HepG2 (cell line): ENCODE data around the gene RSPH9. TPM values are rescaled to one million over a fixed set of nuclear protein-coding genes. Genes with fewer than 3 reads are reported as not detected.

Source experiments
- IKZF4 ChIP-seq: sonication (generic); formaldehyde crosslinking; IDR thresholded peaks from 2 replicates; pipeline ENCODE4 v1.5.1; 2020; ENCODE audit warnings: borderline replicate concordance, mild to moderate bottlenecking, low read depth, missing genetic modification reagents; ENCODE audit errors: not compliant biosample characterization
- ZNF652 ChIP-seq: IDR thresholded peaks from 2 replicates; pipeline ENCODE4 v1.6.1; 2016; ENCODE audit warnings: low read depth, borderline replicate concordance
- ZNF782 ChIP-seq: sonication (generic); formaldehyde crosslinking; IDR thresholded peaks from 2 replicates; pipeline ENCODE4 v1.4.0; 2020; ENCODE audit warnings: missing genetic modification reagents, mild to moderate bottlenecking, borderline replicate concordance
- polyA plus RNA-seq, 8 experiments: library from polyadenylated mRNA; depleted of rRNA in 3 of 8; stranded (reverse) in 7 of 8; unstranded in 1 of 8; fragments of >200 nt; fragmentation: Illumina TruSeq in 4 of 8; extraction: Trizol in 4 of 8; gene quantifications; 2 replicates each; pipeline versions ENCODE4 v1.2.1 to v1.2.3, GENCODE V29; 2011 to 2016; ENCODE audit warnings: low read depth in 4 of 8, missing spikeins in 1 of 8, mixed read lengths in 1 of 8; ENCODE audit not compliant: insufficient read depth in 1 of 8
- total RNA-seq, 5 experiments: library from RNA; depleted of rRNA; stranded (reverse); fragments of >200 nt; fragmentation: Illumina TruSeq; extraction: Trizol; gene quantifications; 2 replicates each; pipeline ENCODE4 v1.2.3, GENCODE V29; 2016; ENCODE audit warnings: low read depth in 1 of 5
- TF ChIP-seq, protein P1 (sequence below): sonication (generic); formaldehyde crosslinking; IDR thresholded peaks from 2 replicates; pipeline ENCODE4 v1.5.1; 2020; ENCODE audit warnings: mild to moderate bottlenecking, missing genetic modification reagents, borderline replicate concordance
- TF ChIP-seq, protein P2 (sequence below): sonication (generic); formaldehyde crosslinking; IDR thresholded peaks from 2 replicates; pipeline ENCODE4 v1.9.0; 2021; ENCODE audit warnings: missing genetic modification reagents, borderline replicate concordance

The RSPH9 gene
- total and polyA plus RNA-seq, 2 of the 13 experiments (the other 11 are each of a cell fraction or from before 2014, with no cell fraction given), result 0.04 TPM; not detected in 1

DNA sequence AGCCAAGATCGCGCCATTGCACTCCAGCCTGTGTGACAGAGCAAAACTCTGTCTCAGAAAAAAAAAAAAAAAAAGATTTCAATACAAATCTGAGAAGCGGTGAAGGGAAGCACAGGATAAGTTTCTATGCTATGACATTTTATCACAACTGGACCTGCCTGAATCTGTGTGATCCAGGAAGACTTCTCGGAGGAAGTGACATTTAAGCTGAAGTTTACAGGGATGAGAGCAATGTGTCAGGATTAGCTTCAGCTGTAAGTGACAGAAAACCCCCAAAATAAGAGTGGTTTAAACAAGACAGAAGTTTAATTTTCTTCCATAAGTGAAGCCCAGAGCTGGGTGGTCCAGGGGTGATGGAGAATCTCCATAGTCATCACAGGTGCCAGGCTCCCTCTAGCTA lies 76.2 kb downstream of the RSPH9 start (continued):
- TF ChIP-seq IKZF4 (CRISPR knock-in tag) (no peak), ZNF652 (no peak), ZNF782 (CRISPR knock-in tag) (no peak)
- TF ChIP-seq, protein P1, sequence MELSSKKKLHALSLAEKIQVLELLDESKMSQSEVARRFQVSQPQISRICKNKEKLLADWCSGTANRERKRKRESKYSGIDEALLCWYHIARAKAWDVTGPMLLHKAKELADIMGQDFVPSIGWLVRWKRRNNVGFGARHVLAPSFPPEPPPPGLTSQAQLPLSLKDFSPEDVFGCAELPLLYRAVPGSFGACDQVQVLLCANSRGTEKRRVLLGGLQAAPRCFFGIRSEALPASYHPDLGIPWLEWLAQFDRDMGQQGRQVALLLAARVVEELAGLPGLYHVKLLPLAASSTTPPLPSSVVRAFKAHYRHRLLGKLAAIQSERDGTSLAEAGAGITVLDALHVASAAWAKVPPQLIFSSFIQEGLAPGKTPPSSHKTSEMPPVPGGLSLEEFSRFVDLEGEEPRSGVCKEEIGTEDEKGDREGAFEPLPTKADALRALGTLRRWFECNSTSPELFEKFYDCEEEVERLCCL, result no peak
- TF ChIP-seq, protein P2, sequence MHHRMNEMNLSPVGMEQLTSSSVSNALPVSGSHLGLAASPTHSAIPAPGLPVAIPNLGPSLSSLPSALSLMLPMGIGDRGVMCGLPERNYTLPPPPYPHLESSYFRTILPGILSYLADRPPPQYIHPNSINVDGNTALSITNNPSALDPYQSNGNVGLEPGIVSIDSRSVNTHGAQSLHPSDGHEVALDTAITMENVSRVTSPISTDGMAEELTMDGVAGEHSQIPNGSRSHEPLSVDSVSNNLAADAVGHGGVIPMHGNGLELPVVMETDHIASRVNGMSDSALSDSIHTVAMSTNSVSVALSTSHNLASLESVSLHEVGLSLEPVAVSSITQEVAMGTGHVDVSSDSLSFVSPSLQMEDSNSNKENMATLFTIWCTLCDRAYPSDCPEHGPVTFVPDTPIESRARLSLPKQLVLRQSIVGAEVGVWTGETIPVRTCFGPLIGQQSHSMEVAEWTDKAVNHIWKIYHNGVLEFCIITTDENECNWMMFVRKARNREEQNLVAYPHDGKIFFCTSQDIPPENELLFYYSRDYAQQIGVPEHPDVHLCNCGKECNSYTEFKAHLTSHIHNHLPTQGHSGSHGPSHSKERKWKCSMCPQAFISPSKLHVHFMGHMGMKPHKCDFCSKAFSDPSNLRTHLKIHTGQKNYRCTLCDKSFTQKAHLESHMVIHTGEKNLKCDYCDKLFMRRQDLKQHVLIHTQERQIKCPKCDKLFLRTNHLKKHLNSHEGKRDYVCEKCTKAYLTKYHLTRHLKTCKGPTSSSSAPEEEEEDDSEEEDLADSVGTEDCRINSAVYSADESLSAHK (CRISPR knock-in tag), result no peak

Other genes starting within 250 kb of the RSPH9 start
- gene ABCC10, start 217.5 kb upstream of the RSPH9 start, total RNA-seq (2016; rRNA removed; fragmentation: Illumina TruSeq; extraction: Trizol), result 11.2 and 24.3 TPM in 2 replicates
- 16.0 and 24.1 TPM in 2 replicates for gene ABCC10, start 217.5 kb upstream of the RSPH9 start, polyA plus RNA-seq (2011; rRNA removed)
- gene DLK2, start 189.5 kb upstream of the RSPH9 start, total RNA-seq (2016; rRNA removed; fragmentation: Illumina TruSeq; extraction: Trizol), result 0.74 and 1.2 TPM in 2 replicates
- gene DLK2, start 189.5 kb upstream of the RSPH9 start, polyA plus RNA-seq (2011; rRNA removed), result 3.8 and 5.9 TPM in 2 replicates
- 10.2 and 15.7 TPM in 2 replicates for gene TJAP1, start 167.5 kb upstream of the RSPH9 start, total RNA-seq (2016; rRNA removed; fragmentation: Illumina TruSeq; extraction: Trizol)
- gene TJAP1, start 167.5 kb upstream of the RSPH9 start, polyA plus RNA-seq (2011; rRNA removed), result 41.6 and 48.3 TPM in 2 replicates
- gene LRRC73, start 134.7 kb upstream of the RSPH9 start, total RNA-seq (2016; rRNA removed; fragmentation: Illumina TruSeq; extraction: Trizol), result 0.11 and 0.17 TPM in 2 replicates
- gene LRRC73, start 134.7 kb upstream of the RSPH9 start, polyA plus RNA-seq (2011; rRNA removed), result 0.08 and 0.12 TPM in 2 replicates
- 51.2 and 107 TPM in 2 replicates for gene YIPF3, start 128.1 kb upstream of the RSPH9 start, total RNA-seq (2016; rRNA removed; fragmentation: Illumina TruSeq; extraction: Trizol)
- 206 and 248 TPM in 2 replicates for gene YIPF3, start 128.1 kb upstream of the RSPH9 start, polyA plus RNA-seq (2011; rRNA removed)
- gene POLR1C, start 127.9 kb upstream of the RSPH9 start, total RNA-seq (2016; rRNA removed; fragmentation: Illumina TruSeq; extraction: Trizol), result 72.2 and 75.6 TPM in 2 replicates
- gene POLR1C, start 127.9 kb upstream of the RSPH9 start, polyA plus RNA-seq (2011; rRNA removed), result 55.2 and 62.6 TPM in 2 replicates
- gene XPO5, start 69.0 kb upstream of the RSPH9 start, total RNA-seq (2016; rRNA removed; fragmentation: Illumina TruSeq; extraction: Trizol), result 68.0 and 71.3 TPM in 2 replicates
- gene XPO5, start 69.0 kb upstream of the RSPH9 start, polyA plus RNA-seq (2011; rRNA removed), result 52.2 and 67.6 TPM in 2 replicates
- 25.0 and 35.5 TPM in 2 replicates for gene POLH, start 68.9 kb upstream of the RSPH9 start, total RNA-seq (2016; rRNA removed; fragmentation: Illumina TruSeq; extraction: Trizol)
- 6.3 and 11.6 TPM in 2 replicates for gene POLH, start 68.9 kb upstream of the RSPH9 start, polyA plus RNA-seq (2011; rRNA removed)
- 12.6 and 26.9 TPM in 2 replicates for gene GTPBP2, start 15.8 kb upstream of the RSPH9 start, total RNA-seq (2016; rRNA removed; fragmentation: Illumina TruSeq; extraction: Trizol)
- gene GTPBP2, start 15.8 kb upstream of the RSPH9 start, polyA plus RNA-seq (2011; rRNA removed), result 88.2 and 125 TPM in 2 replicates
- 54.2 and 69.8 TPM in 2 replicates for gene MAD2L1BP, start 9.2 kb upstream of the RSPH9 start, total RNA-seq (2016; rRNA removed; fragmentation: Illumina TruSeq; extraction: Trizol)
- gene MAD2L1BP, start 9.2 kb upstream of the RSPH9 start, polyA plus RNA-seq (2011; rRNA removed), result 55.5 and 57.8 TPM in 2 replicates
- gene MRPS18A, start 42.8 kb downstream of the RSPH9 start, total RNA-seq (2016; rRNA removed; fragmentation: Illumina TruSeq; extraction: Trizol), result 89.1 and 100 TPM in 2 replicates
- gene MRPS18A, start 42.8 kb downstream of the RSPH9 start, polyA plus RNA-seq (2011; rRNA removed), result 87.8 and 102 TPM in 2 replicates
- 34.1 and 68.1 TPM in 2 replicates for gene VEGFA, start 125.2 kb downstream of the RSPH9 start, total RNA-seq (2016; rRNA removed; fragmentation: Illumina TruSeq; extraction: Trizol)
- gene VEGFA, start 125.2 kb downstream of the RSPH9 start, polyA plus RNA-seq (2011; rRNA removed), result 629 and 1,104 TPM in 2 replicates